ENCODE data around the gene FAM9B.

DNA sequence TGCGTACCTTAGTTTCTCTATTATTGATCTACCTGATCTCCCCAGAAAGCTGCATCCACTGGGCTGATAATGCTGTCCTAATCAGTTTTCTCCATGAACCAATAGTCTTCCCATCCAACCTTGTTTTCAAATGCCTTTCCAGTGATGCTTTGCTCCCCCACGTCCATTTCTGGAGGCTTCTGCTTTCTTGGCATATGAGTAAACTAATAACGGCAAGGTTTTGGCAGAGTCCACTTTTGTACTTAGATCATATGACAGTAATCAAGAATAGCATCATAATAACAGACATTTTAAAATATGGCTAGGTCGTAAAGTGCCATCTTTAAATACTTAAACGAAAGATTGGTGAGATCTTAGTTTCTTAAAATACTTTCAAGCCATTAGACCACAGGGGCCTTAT is 38.4 kb upstream of the FAM9B start:
- TF ChIP-seq, protein P1, sequence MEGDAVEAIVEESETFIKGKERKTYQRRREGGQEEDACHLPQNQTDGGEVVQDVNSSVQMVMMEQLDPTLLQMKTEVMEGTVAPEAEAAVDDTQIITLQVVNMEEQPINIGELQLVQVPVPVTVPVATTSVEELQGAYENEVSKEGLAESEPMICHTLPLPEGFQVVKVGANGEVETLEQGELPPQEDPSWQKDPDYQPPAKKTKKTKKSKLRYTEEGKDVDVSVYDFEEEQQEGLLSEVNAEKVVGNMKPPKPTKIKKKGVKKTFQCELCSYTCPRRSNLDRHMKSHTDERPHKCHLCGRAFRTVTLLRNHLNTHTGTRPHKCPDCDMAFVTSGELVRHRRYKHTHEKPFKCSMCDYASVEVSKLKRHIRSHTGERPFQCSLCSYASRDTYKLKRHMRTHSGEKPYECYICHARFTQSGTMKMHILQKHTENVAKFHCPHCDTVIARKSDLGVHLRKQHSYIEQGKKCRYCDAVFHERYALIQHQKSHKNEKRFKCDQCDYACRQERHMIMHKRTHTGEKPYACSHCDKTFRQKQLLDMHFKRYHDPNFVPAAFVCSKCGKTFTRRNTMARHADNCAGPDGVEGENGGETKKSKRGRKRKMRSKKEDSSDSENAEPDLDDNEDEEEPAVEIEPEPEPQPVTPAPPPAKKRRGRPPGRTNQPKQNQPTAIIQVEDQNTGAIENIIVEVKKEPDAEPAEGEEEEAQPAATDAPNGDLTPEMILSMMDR (IDR thresholded peaks at IDR 0.05), result no peak
- no peak for TF ChIP-seq POLR2A (IDR thresholded peaks at IDR 0.05)
